Gastroesophageal sphincter (tissue), 3 donors: ENCODE results near the gene PVALB.

ENCODE experiments used
- EP300 ChIP-seq: sonication (generic); formaldehyde crosslinking; IDR thresholded peaks from one replicate; pipeline ENCODE4 v1.6.1; 2017; ENCODE audit warnings: antibody characterized with exemption, mild to moderate bottlenecking
- POLR2A ChIP-seq, 2 donors: fragments of 450-650 bp; IDR thresholded peaks; one replicate each; pipeline ENCODE4 v1.6.1; 2017; ENCODE audit warnings: antibody characterized with exemption in 2 of 2, mild to moderate bottlenecking in 2 of 2, moderate library complexity in 1 of 2
- POLR2AphosphoS5 ChIP-seq: sonication (generic); formaldehyde crosslinking; IDR thresholded peaks from one replicate; pipeline ENCODE4 v1.6.1; 2017; ENCODE audit warnings: antibody characterized with exemption
- TF ChIP-seq, protein P1 (sequence below), 4 experiments: fragments of 200-600 bp in 2 of 4; fragments of 450-650 bp in 2 of 4; sonication (generic) in 1 of 4; IDR thresholded peaks; one replicate each; pipeline ENCODE4 v1.5.1; 2017 to 2019; ENCODE audit warnings: antibody characterized with exemption in 4 of 4, mild to moderate bottlenecking in 2 of 4, moderate library complexity in 2 of 4

DNA sequence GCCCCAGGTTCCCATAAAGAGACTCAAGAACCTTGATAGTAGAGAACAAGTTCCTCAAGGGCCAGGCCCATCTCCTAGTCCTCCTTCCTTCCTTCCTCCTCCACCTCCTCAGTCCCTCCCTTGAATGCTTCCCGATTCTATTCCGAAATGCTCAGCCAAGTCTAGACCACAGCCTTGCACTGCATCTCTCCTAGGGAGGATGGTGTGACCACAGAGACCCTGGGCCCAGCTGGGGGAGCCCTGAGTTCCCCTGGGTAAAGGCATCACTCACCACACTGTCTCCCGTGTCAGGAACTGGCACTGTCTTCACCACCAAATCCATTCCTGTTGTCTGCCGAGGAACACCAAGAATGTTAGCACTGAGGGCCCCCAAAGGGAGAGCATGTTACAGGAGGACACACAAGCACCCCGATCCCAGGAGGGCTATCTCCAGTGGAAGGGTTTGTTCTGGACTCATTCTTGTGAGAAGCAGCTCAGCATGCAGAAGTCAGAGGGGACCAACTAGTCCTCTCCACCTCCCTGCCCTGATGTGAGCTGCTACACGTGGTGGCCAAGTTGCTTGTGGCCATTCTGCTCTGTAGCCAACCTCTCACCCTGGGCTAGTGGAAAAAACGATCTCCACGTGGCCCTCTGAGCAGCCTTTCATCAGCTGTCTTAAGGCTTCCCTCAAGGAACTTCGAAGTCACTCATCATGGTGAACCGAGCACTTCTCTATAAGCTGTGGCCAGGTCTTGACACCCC is 49.6 kb downstream of the PVALB start:
- TF ChIP-seq, protein P1, sequence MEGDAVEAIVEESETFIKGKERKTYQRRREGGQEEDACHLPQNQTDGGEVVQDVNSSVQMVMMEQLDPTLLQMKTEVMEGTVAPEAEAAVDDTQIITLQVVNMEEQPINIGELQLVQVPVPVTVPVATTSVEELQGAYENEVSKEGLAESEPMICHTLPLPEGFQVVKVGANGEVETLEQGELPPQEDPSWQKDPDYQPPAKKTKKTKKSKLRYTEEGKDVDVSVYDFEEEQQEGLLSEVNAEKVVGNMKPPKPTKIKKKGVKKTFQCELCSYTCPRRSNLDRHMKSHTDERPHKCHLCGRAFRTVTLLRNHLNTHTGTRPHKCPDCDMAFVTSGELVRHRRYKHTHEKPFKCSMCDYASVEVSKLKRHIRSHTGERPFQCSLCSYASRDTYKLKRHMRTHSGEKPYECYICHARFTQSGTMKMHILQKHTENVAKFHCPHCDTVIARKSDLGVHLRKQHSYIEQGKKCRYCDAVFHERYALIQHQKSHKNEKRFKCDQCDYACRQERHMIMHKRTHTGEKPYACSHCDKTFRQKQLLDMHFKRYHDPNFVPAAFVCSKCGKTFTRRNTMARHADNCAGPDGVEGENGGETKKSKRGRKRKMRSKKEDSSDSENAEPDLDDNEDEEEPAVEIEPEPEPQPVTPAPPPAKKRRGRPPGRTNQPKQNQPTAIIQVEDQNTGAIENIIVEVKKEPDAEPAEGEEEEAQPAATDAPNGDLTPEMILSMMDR (IDR thresholded peaks at IDR 0.05): no peak
- TF ChIP-seq POLR2AphosphoS5 (no peak), EP300 (no peak), POLR2A (IDR thresholded peaks at IDR 0.05) (no peak)
